MG63 (cell line): ENCODE measurements around the gene ID3. TPM values are rescaled to one million over a fixed set of nuclear protein-coding genes. Genes with fewer than 3 reads are reported as not detected.
"Not testable (repeated sequence)": the region's sequence is repeated elsewhere in the genome, so short reads cannot be mapped to it uniquely, and the experiment has no call there.

Experiments
- DNase-seq: peaks from one replicate; pipeline ENCODE4 v3.0.0-alpha.2; 2020
- H3K27me3 ChIP-seq: fragments of 250-450 bp; sonication (Bioruptor Pico); 2 replicates; pipeline ENCODE4 v1.5.1; 2020; ENCODE audit warnings: mild to moderate bottlenecking, moderate library complexity
- H3K36me3 ChIP-seq: fragments of 250-450 bp; sonication (Bioruptor Pico); 2 replicates; pipeline ENCODE4 v1.5.1; 2020; ENCODE audit warnings: mild to moderate bottlenecking, moderate library complexity
- H3K4me3 ChIP-seq: fragments of 250-450 bp; sonication (Bioruptor Pico); 2 replicates; pipeline ENCODE4 v1.5.1; 2020; ENCODE audit warnings: mild to moderate bottlenecking, moderate library complexity
- H3K9me3 ChIP-seq: fragments of 250-450 bp; sonication (Bioruptor Pico); 2 replicates; pipeline ENCODE4 v1.5.1; 2020; ENCODE audit warnings: mild to moderate bottlenecking, moderate library complexity
- total RNA-seq: library from RNA; depleted of rRNA; stranded (reverse); fragments of >200 nt; shearing (Covaris generic); gene quantifications from 2 replicates; pipeline ENCODE4 v1.2.3, GENCODE V29; 2014; ENCODE audit warnings: low replicate concordance

Gene ID3
- total RNA-seq, 1 experiment from 2014 or later: 463 TPM

GRCh38 chr1:23592209-23592892 lies 33.0 kb upstream of the ID3 start:
- H3K4me3 ChIP-seq: no peak overlapping the region
- H3K27me3 ChIP-seq: no peaks in the 10 kb centered on the region
- H3K9me3 ChIP-seq: no peaks in the 10 kb centered on the region
- DNase-seq: no peak
- H3K36me3 ChIP-seq: no peaks in the 10 kb centered on the region

- Histone ChIP-seq H3K4me3 (no peak overlapping the region), H3K9me3 (no peaks in the 10 kb centered on the region), H3K27me3 (no peaks in the 10 kb centered on the region), H3K36me3 (no peaks in the 10 kb centered on the region)
- no peak for DNase-seq
Measured at GRCh38 chr1:23591460-23592208, 32.3 kb upstream of the ID3 start.

- DNase-seq: no peak
- Histone ChIP-seq H3K27me3 (no peaks in the 10 kb centered on the region), H3K4me3 (no peak overlapping the region), H3K9me3 (no peaks in the 10 kb centered on the region), H3K36me3 (no peaks in the 10 kb centered on the region)
Measured at GRCh38 chr1:23590058-23590783, 30.9 kb upstream of the ID3 start.

- Histone ChIP-seq H3K9me3 (no peaks in the 10 kb centered on the region), H3K4me3 (no peak overlapping the region), H3K36me3 (no peaks in the 10 kb centered on the region), H3K27me3 (no peaks in the 10 kb centered on the region)
- DNase-seq: no peak
Measured at GRCh38 chr1:23589585-23589986, 30.3 kb upstream of the ID3 start.

GRCh38 chr1:23588749-23589548 lies 29.6 kb upstream of the ID3 start:
- H3K27me3 ChIP-seq: no peaks in the 10 kb centered on the region
- no peak for DNase-seq
- H3K4me3 ChIP-seq: no peak overlapping the region

GRCh38 chr1:23585321-23586022 lies 26.2 kb upstream of the ID3 start:
- Histone ChIP-seq H3K4me3 (no peak overlapping the region), H3K27me3 (no peaks in the 10 kb centered on the region), H3K36me3 (no peaks in the 10 kb centered on the region), H3K9me3 (no peaks in the 10 kb centered on the region)
- peak; percentile 70 for DNase-seq

More at GRCh38 chr1:23588749-23589548, 29.6 kb upstream of the ID3 start:
- Histone ChIP-seq H3K9me3 (no peaks in the 10 kb centered on the region), H3K36me3 (no peaks in the 10 kb centered on the region)

- H3K36me3 ChIP-seq, H3K27me3 ChIP-seq, H3K9me3 ChIP-seq, DNase-seq, H3K4me3 ChIP-seq: not testable (repeated sequence)
Measured at GRCh38 chr1:23583727-23584126, 24.4 kb upstream of the ID3 start.

GRCh38 chr1:23582820-23583219 lies 23.5 kb upstream of the ID3 start:
- H3K4me3 ChIP-seq: no peak overlapping the region
- no peaks in the 10 kb centered on the region for H3K9me3 ChIP-seq
- no peaks in the 10 kb centered on the region for H3K36me3 ChIP-seq
- H3K27me3 ChIP-seq: no peaks in the 10 kb centered on the region
- no peak for DNase-seq

GRCh38 chr1:23581219-23581618 lies 21.9 kb upstream of the ID3 start:
- Histone ChIP-seq H3K9me3 (no peaks in the 10 kb centered on the region), H3K36me3 (no peaks in the 10 kb centered on the region), H3K4me3 (no peak overlapping the region), H3K27me3 (no peaks in the 10 kb centered on the region)
- no peak for DNase-seq

GRCh38 chr1:23578997-23579363 lies 19.7 kb upstream of the ID3 start:
- Histone ChIP-seq H3K36me3 (no peaks in the 10 kb centered on the region), H3K4me3 (no peak overlapping the region), H3K27me3 (no peaks in the 10 kb centered on the region), H3K9me3 (no peaks in the 10 kb centered on the region)
- DNase-seq: no peak

- no peak for DNase-seq
- no peaks in the 10 kb centered on the region for H3K36me3 ChIP-seq
- no peaks in the 10 kb centered on the region for H3K9me3 ChIP-seq
- no peak overlapping the region for H3K4me3 ChIP-seq
- H3K27me3 ChIP-seq: no peaks in the 10 kb centered on the region
Measured at GRCh38 chr1:23578311-23578996, 19.2 kb upstream of the ID3 start.

- Histone ChIP-seq H3K36me3 (no peaks in the 10 kb centered on the region), H3K27me3 (no peaks in the 10 kb centered on the region), H3K4me3 (peak overlapping the region; percentile 10; the same call in 1 of the 2 replicates), H3K9me3 (no peaks in the 10 kb centered on the region)
- peak; percentile 76 for DNase-seq
Measured at GRCh38 chr1:23577056-23578004, 18.0 kb upstream of the ID3 start.

GRCh38 chr1:23576338-23577055 lies 17.2 kb upstream of the ID3 start:
- Histone ChIP-seq H3K27me3 (no peaks in the 10 kb centered on the region), H3K36me3 (no peaks in the 10 kb centered on the region), H3K9me3 (no peaks in the 10 kb centered on the region), H3K4me3 (peak overlapping the region; percentile 10; the same call in 1 of the 2 replicates)
- DNase-seq: peak; percentile 37

GRCh38 chr1:23575226-23575810 lies 16.0 kb upstream of the ID3 start:
- H3K27me3 ChIP-seq: no peaks in the 10 kb centered on the region
- no peaks in the 10 kb centered on the region for H3K9me3 ChIP-seq
- no peak overlapping the region for H3K4me3 ChIP-seq
- no peaks in the 10 kb centered on the region for H3K36me3 ChIP-seq
- DNase-seq: no peak
